ENCODE data around the gene ANKFN1. TPM values are rescaled to one million over a fixed set of nuclear protein-coding genes. Genes with fewer than 3 reads are reported as not detected.

The ANKFN1 gene
- total RNA-seq, 1 experiment from 2014 or later: not detected

- no peak overlapping the region for H2BK12ac ChIP-seq (ENCODE audit: insufficient read length, low read depth, low read length)
Measured at GRCh38 chr17:56317351-56318208, 164.3 kb downstream of the ANKFN1 start.

More at GRCh38 chr17:56317351-56318208, 164.3 kb downstream of the ANKFN1 start:
- Histone ChIP-seq H3K56ac (ENCODE audit: insufficient read length, low read depth, low read length) (no peak overlapping the region), H3K79me1 (ENCODE audit: insufficient read depth, low read depth, low read length, poor library complexity, severe bottlenecking) (no peaks in the 10 kb centered on the region), H2BK15ac (ENCODE audit: low read depth, low read length) (no peak overlapping the region), H2BK20ac (ENCODE audit: low read depth, low read length, poor library complexity, severe bottlenecking) (no peak overlapping the region), H2BK5ac (ENCODE audit: insufficient read length, low read length) (no peak overlapping the region), H3K18ac (ENCODE audit: insufficient read length, low read depth, low read length) (no peak overlapping the region), H2AFZ (ENCODE audit: low read length) (no peak overlapping the region), H3K27ac (ENCODE audit: insufficient read length, low read depth, low read length) (no peak overlapping the region), H3K23me2 (ENCODE audit: insufficient read length, low read depth, low read length, poor library complexity, severe bottlenecking) (no peaks in the 10 kb centered on the region), H4K20me1 (ENCODE audit: control insufficient read depth, insufficient read depth, insufficient read length) (no peaks in the 10 kb centered on the region), H3K23ac (ENCODE audit: insufficient read length, low read depth, low read length) (no peak overlapping the region), H3T11ph (ENCODE audit: low read length) (no peak overlapping the region), H3K27me3 (ENCODE audit: insufficient read depth, low read length) (no peaks in the 10 kb centered on the region), H3K9ac (ENCODE audit: extremely low read depth, insufficient read length, low read length) (no peak overlapping the region), H3K14ac (ENCODE audit: insufficient read depth, low read length) (no peak overlapping the region), H3K4me1 (ENCODE audit: insufficient read depth, low read length) (0 out of 2 replicates have a peak, but pooled peaks cover 5% of the 10 kb centered on the region), H3K4ac (ENCODE audit: low read depth, low read length) (no peak overlapping the region), H2AK5ac (ENCODE audit: insufficient read length, low read length) (no peak overlapping the region), H4K8ac (replicated peaks; ENCODE audit: insufficient read length, low read depth, low read length) (no peak overlapping the region), H3K4me2 (ENCODE audit: insufficient read depth, insufficient read length, low read length) (no peak overlapping the region), H3K79me2 (ENCODE audit: insufficient read depth, low read length) (no peaks in the 10 kb centered on the region), H3K9me3 (ENCODE audit: control insufficient read depth, low read depth, low read length) (no peaks in the 10 kb centered on the region), H4K91ac (ENCODE audit: insufficient read length, low read depth, low read length) (no peak overlapping the region), H4K5ac (ENCODE audit: insufficient read length, low read depth, low read length) (no peak overlapping the region), H2BK120ac (ENCODE audit: low read depth, low read length, poor library complexity, severe bottlenecking) (no peak overlapping the region)
- no peak for TF ChIP-seq CTCF (conservative IDR thresholded peaks at IDR 0.05)
- H3K27ac Mint-ChIP-seq: no peak overlapping the region
- no peaks in the 10 kb centered on the region for H3K27me3 Mint-ChIP-seq (ENCODE audit: low read depth)
- H3K4me3 Mint-ChIP-seq: no peak overlapping the region; a peak in 1 of 5 replicates
- H3K9me3 Mint-ChIP-seq: no peaks in the 10 kb centered on the region
- DNase-seq: no peak
- no CpG with 5 or more reads among the region's 4 CpGs for WGBS (ENCODE audit: extremely low coverage, insufficient read length, low lambda C conversion rate)
- H3K36me3 Mint-ChIP-seq (ENCODE audit: insufficient read depth in 1 of 3, low read depth in 3 of 3): no peaks in the 10 kb centered on the region
- peaks cover 42 to 49% of the 10 kb centered on the region in 2 experiments for H3K4me1 Mint-ChIP-seq
